ENCODE data around the gene TWF2. TPM values are rescaled to one million over a fixed set of nuclear protein-coding genes. Genes with fewer than 3 reads are reported as not detected.
A peak's percentile ranks its signal among the peaks of the same experiment; 100 is the strongest.

Gene TWF2
- total RNA-seq, 1 donor from 2014 or later: 95.2 TPM

GRCh38 chr3:52257911-52258310 is 19.0 kb upstream of the TWF2 start:
- DNase-seq (ENCODE audit: low read depth): no peak

GRCh38 chr3:52256622-52257021 is 17.7 kb upstream of the TWF2 start:
- no peak for DNase-seq (ENCODE audit: low read depth)

GRCh38 chr3:52256159-52256558 is 17.2 kb upstream of the TWF2 start:
- DNase-seq (ENCODE audit: low read depth): no peak

- DNase-seq (ENCODE audit: low read depth): no peak
Measured at GRCh38 chr3:52254608-52255007, 15.7 kb upstream of the TWF2 start.

GRCh38 chr3:52253314-52254304 is 14.7 kb upstream of the TWF2 start:
- DNase-seq (ENCODE audit: low read depth): no peak

GRCh38 chr3:52250122-52250521 is 11.2 kb upstream of the TWF2 start:
- no peak for DNase-seq (ENCODE audit: low read depth)

- no peak for DNase-seq (ENCODE audit: low read depth)
Measured at GRCh38 chr3:52249683-52250082, 10.7 kb upstream of the TWF2 start.

GRCh38 chr3:52248816-52249547 is 10.0 kb upstream of the TWF2 start:
- DNase-seq (ENCODE audit: low read depth): peak; percentile 33

GRCh38 chr3:52248165-52248541 is 9.2 kb upstream of the TWF2 start:
- DNase-seq (ENCODE audit: low read depth): no peak

GRCh38 chr3:52247409-52248164 is 8.6 kb upstream of the TWF2 start:
- no peak for DNase-seq (ENCODE audit: low read depth)

- no peak for DNase-seq (ENCODE audit: low read depth)
Measured at GRCh38 chr3:52246728-52247408, 7.9 kb upstream of the TWF2 start.

- DNase-seq (ENCODE audit: low read depth): no peak
Measured at GRCh38 chr3:52246264-52246620, 7.3 kb upstream of the TWF2 start.

- DNase-seq (ENCODE audit: low read depth): no peak
Measured at GRCh38 chr3:52245322-52246263, 6.6 kb upstream of the TWF2 start, which contains the start of gene PPM1M. PPM1M (plus strand) TSS chr3:52245759; CDS start chr3:52245825, 66 bp downstream.

GRCh38 chr3:52243791-52244628 is 5.1 kb upstream of the TWF2 start:
- DNase-seq (ENCODE audit: low read depth): peak; percentile 72

- DNase-seq (ENCODE audit: low read depth): no peak
Measured at GRCh38 chr3:52242039-52242438, 3.1 kb upstream of the TWF2 start.

- DNase-seq (ENCODE audit: low read depth): no peak
Measured at GRCh38 chr3:52240886-52241370, 2.0 kb upstream of the TWF2 start.

- peak; percentile 93 for DNase-seq (ENCODE audit: low read depth)
Measured at GRCh38 chr3:52240059-52240885, 1.3 kb upstream of the TWF2 start.

- no peak for DNase-seq (ENCODE audit: low read depth)
Measured at GRCh38 chr3:52238193-52238760, 681 bp downstream of the TWF2 start.
